Stimulated activated CD4-positive, alpha-beta T cell treated with anti-CD3 and anti-CD28 coated beads, Interleukin-12 subunit alpha, Interleukin-12 subunit beta, amount 100 ng/mL, for 4 hours (primary cell): ENCODE results near the gene VPS13C.

Experiments used
- DNase-seq: peaks from one replicate; pipeline ENCODE4 v3.0.0-alpha.2; 2020

Gene VPS13C

GRCh38 chr15:61815356-61816083, 244.7 kb downstream of the VPS13C start:
- DNase-seq: no peak

DNA sequence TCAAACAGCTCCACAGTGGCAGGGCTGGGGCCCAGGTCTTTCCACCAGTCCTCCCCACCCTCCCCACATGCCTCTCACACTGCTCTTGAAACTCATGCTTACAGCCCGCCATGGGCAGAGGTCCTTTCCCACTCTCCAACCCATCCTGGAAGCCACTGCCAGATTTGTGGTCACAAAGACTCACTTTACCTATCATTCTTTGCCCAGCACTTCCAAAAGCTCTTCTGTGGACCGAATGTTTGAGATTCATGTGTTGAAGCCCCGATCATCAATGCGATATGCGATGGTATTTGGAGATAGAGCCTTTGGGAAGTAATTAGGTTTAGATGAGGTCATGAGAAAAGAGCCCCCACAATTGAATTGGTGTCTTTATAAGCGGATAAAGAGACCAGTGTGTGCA, 247.8 kb downstream of the VPS13C start:
- no peak for DNase-seq

GRCh38 chr15:61811952-61812351, 248.3 kb downstream of the VPS13C start:
- no peak for DNase-seq

GRCh38 chr15:61809216-61809615, 251.0 kb downstream of the VPS13C start:
- DNase-seq: no peak

GRCh38 chr15:61807281-61807929, 252.8 kb downstream of the VPS13C start:
- DNase-seq: no peak
